Measurements from ENCODE around the gene NKAIN2.
"Not testable (repeated sequence)": the region's sequence is repeated elsewhere in the genome, so short reads cannot be mapped to it uniquely, and the experiment has no call there.

NKAIN2 gene

GRCh38 chr6:124551711-124552233, 748.1 kb downstream of the NKAIN2 start:
- H3K9ac ChIP-seq (ENCODE audit: low read length), result no peak overlapping the region
- no peaks in the 10 kb centered on the region for H3K27me3 ChIP-seq (ENCODE audit: control insufficient read depth, insufficient read depth, low read length)
- H3K4me1 ChIP-seq (ENCODE audit: control insufficient read depth, insufficient read depth, low read length), result no peaks in the 10 kb centered on the region
- H3K36me3 ChIP-seq (ENCODE audit: control insufficient read depth, insufficient read depth, low read length), result no peaks in the 10 kb centered on the region
- no peak overlapping the region for H3K27ac ChIP-seq (ENCODE audit: low read depth, low read length)
- H3K4me3 ChIP-seq (ENCODE audit: low read length), result no peak overlapping the region

- H3K36me3 ChIP-seq (ENCODE audit: control insufficient read depth, insufficient read depth, low read length), result no peaks in the 10 kb centered on the region
Measured at GRCh38 chr6:124557873-124558272, 754.2 kb downstream of the NKAIN2 start.

GRCh38 chr6:124560078-124560477, 756.4 kb downstream of the NKAIN2 start:
- H3K27me3 ChIP-seq (ENCODE audit: control insufficient read depth, insufficient read depth, low read length); H3K4me3 ChIP-seq (ENCODE audit: low read length); H3K9ac ChIP-seq (ENCODE audit: low read length); H3K27ac ChIP-seq (ENCODE audit: low read depth, low read length); H3K4me1 ChIP-seq (ENCODE audit: control insufficient read depth, insufficient read depth, low read length); H3K36me3 ChIP-seq (ENCODE audit: control insufficient read depth, insufficient read depth, low read length): not testable (repeated sequence)

More at GRCh38 chr6:124557873-124558272, 754.2 kb downstream of the NKAIN2 start:
- no peak overlapping the region for H3K27ac ChIP-seq (ENCODE audit: low read depth, low read length)
- no peak overlapping the region for H3K4me3 ChIP-seq (ENCODE audit: low read length)
- H3K27me3 ChIP-seq (ENCODE audit: control insufficient read depth, insufficient read depth, low read length), result no peaks in the 10 kb centered on the region
- no peaks in the 10 kb centered on the region for H3K4me1 ChIP-seq (ENCODE audit: control insufficient read depth, insufficient read depth, low read length)
- no peak overlapping the region for H3K9ac ChIP-seq (ENCODE audit: low read length)

GRCh38 chr6:124560873-124561567, 757.4 kb downstream of the NKAIN2 start:
- H3K4me3 ChIP-seq (ENCODE audit: low read length), result no peak overlapping the region
- H3K36me3 ChIP-seq (ENCODE audit: control insufficient read depth, insufficient read depth, low read length), result no peaks in the 10 kb centered on the region
- H3K9ac ChIP-seq (ENCODE audit: low read length), result no peak overlapping the region
- H3K4me1 ChIP-seq (ENCODE audit: control insufficient read depth, insufficient read depth, low read length), result no peaks in the 10 kb centered on the region
- no peak overlapping the region for H3K27ac ChIP-seq (ENCODE audit: low read depth, low read length)
- H3K27me3 ChIP-seq (ENCODE audit: control insufficient read depth, insufficient read depth, low read length), result no peaks in the 10 kb centered on the region

GRCh38 chr6:124561635-124562130, 758.0 kb downstream of the NKAIN2 start:
- no peak overlapping the region for H3K27ac ChIP-seq (ENCODE audit: low read depth, low read length)
- H3K4me1 ChIP-seq (ENCODE audit: control insufficient read depth, insufficient read depth, low read length), result no peaks in the 10 kb centered on the region
- H3K4me3 ChIP-seq (ENCODE audit: low read length), result no peak overlapping the region
- H3K9ac ChIP-seq (ENCODE audit: low read length), result no peak overlapping the region
- H3K36me3 ChIP-seq (ENCODE audit: control insufficient read depth, insufficient read depth, low read length), result no peaks in the 10 kb centered on the region
- H3K27me3 ChIP-seq (ENCODE audit: control insufficient read depth, insufficient read depth, low read length), result no peaks in the 10 kb centered on the region

GRCh38 chr6:124564125-124564524, 760.5 kb downstream of the NKAIN2 start:
- H3K4me3 ChIP-seq (ENCODE audit: low read length), result not testable (repeated sequence)

GRCh38 chr6:124567401-124567800, 763.7 kb downstream of the NKAIN2 start:
- Histone ChIP-seq H3K27ac (ENCODE audit: low read depth, low read length) (no peak overlapping the region), H3K4me3 (ENCODE audit: low read length) (no peak overlapping the region), H3K9ac (ENCODE audit: low read length) (no peak overlapping the region), H3K27me3 (ENCODE audit: control insufficient read depth, insufficient read depth, low read length) (no peaks in the 10 kb centered on the region), H3K36me3 (ENCODE audit: control insufficient read depth, insufficient read depth, low read length) (no peaks in the 10 kb centered on the region), H3K4me1 (ENCODE audit: control insufficient read depth, insufficient read depth, low read length) (no peaks in the 10 kb centered on the region)

More at GRCh38 chr6:124564125-124564524, 760.5 kb downstream of the NKAIN2 start:
- not testable (repeated sequence) for H3K36me3 ChIP-seq (ENCODE audit: control insufficient read depth, insufficient read depth, low read length); H3K9ac ChIP-seq (ENCODE audit: low read length); H3K27me3 ChIP-seq (ENCODE audit: control insufficient read depth, insufficient read depth, low read length); H3K4me1 ChIP-seq (ENCODE audit: control insufficient read depth, insufficient read depth, low read length); H3K27ac ChIP-seq (ENCODE audit: low read depth, low read length)

GRCh38 chr6:124573953-124574352, 770.3 kb downstream of the NKAIN2 start:
- no peaks in the 10 kb centered on the region for H3K27me3 ChIP-seq (ENCODE audit: control insufficient read depth, insufficient read depth, low read length)
- H3K4me3 ChIP-seq (ENCODE audit: low read length), result no peak overlapping the region
- no peak overlapping the region for H3K9ac ChIP-seq (ENCODE audit: low read length)
- no peaks in the 10 kb centered on the region for H3K4me1 ChIP-seq (ENCODE audit: control insufficient read depth, insufficient read depth, low read length)
- no peaks in the 10 kb centered on the region for H3K36me3 ChIP-seq (ENCODE audit: control insufficient read depth, insufficient read depth, low read length)
- no peak overlapping the region for H3K27ac ChIP-seq (ENCODE audit: low read depth, low read length)

GRCh38 chr6:124577734-124578281, 774.1 kb downstream of the NKAIN2 start:
- Histone ChIP-seq H3K4me1 (ENCODE audit: control insufficient read depth, insufficient read depth, low read length) (no peaks in the 10 kb centered on the region), H3K9ac (ENCODE audit: low read length) (no peak overlapping the region), H3K27ac (ENCODE audit: low read depth, low read length) (no peak overlapping the region), H3K4me3 (ENCODE audit: low read length) (no peak overlapping the region), H3K27me3 (ENCODE audit: control insufficient read depth, insufficient read depth, low read length) (no peaks in the 10 kb centered on the region), H3K36me3 (ENCODE audit: control insufficient read depth, insufficient read depth, low read length) (no peaks in the 10 kb centered on the region)

GRCh38 chr6:124590001-124590400, 786.3 kb downstream of the NKAIN2 start:
- Histone ChIP-seq H3K27ac (ENCODE audit: low read depth, low read length) (no peak overlapping the region), H3K4me3 (ENCODE audit: low read length) (no peak overlapping the region), H3K9ac (ENCODE audit: low read length) (no peak overlapping the region), H3K36me3 (ENCODE audit: control insufficient read depth, insufficient read depth, low read length) (no peaks in the 10 kb centered on the region), H3K27me3 (ENCODE audit: control insufficient read depth, insufficient read depth, low read length) (no peaks in the 10 kb centered on the region), H3K4me1 (ENCODE audit: control insufficient read depth, insufficient read depth, low read length) (no peaks in the 10 kb centered on the region)

GRCh38 chr6:124599656-124600055, 796.0 kb downstream of the NKAIN2 start:
- Histone ChIP-seq H3K27ac (ENCODE audit: low read depth, low read length) (no peak overlapping the region), H3K9ac (ENCODE audit: low read length) (no peak overlapping the region), H3K4me3 (ENCODE audit: low read length) (no peak overlapping the region), H3K4me1 (ENCODE audit: control insufficient read depth, insufficient read depth, low read length) (no peaks in the 10 kb centered on the region), H3K36me3 (ENCODE audit: control insufficient read depth, insufficient read depth, low read length) (no peaks in the 10 kb centered on the region), H3K27me3 (ENCODE audit: control insufficient read depth, insufficient read depth, low read length) (no peaks in the 10 kb centered on the region)

GRCh38 chr6:124604719-124605118, 801.1 kb downstream of the NKAIN2 start:
- no peaks in the 10 kb centered on the region for H3K27me3 ChIP-seq (ENCODE audit: control insufficient read depth, insufficient read depth, low read length)
- H3K9ac ChIP-seq (ENCODE audit: low read length), result no peak overlapping the region
- no peak overlapping the region for H3K4me3 ChIP-seq (ENCODE audit: low read length)
- no peak overlapping the region for H3K27ac ChIP-seq (ENCODE audit: low read depth, low read length)
- H3K4me1 ChIP-seq (ENCODE audit: control insufficient read depth, insufficient read depth, low read length), result no peaks in the 10 kb centered on the region
- H3K36me3 ChIP-seq (ENCODE audit: control insufficient read depth, insufficient read depth, low read length), result no peaks in the 10 kb centered on the region
